HL-60 (cell line): ENCODE measurements around the gene CATSPERD.

Experiments
- DNase-seq, 2 experiments: peaks; one replicate each; pipeline ENCODE4 v3.0.0-alpha.2; 2010 to 2020; ENCODE audit warnings: low read depth in 1 of 2, low spot score in 1 of 2
- H3K27ac ChIP-seq: fragments of 250-450 bp; sonication (Bioruptor Pico); replicated peaks from 2 replicates; pipeline ENCODE4 v1.5.1; 2020; ENCODE audit warnings: mild to moderate bottlenecking, moderate library complexity
- H3K27me3 ChIP-seq: fragments of 250-450 bp; sonication (Bioruptor Pico); 2 replicates; pipeline ENCODE4 v1.5.1; 2021; ENCODE audit warnings: mild to moderate bottlenecking, moderate library complexity; ENCODE audit not compliant: insufficient read depth, poor library complexity, severe bottlenecking
- H3K4me3 ChIP-seq: replicated peaks from 2 replicates; pipeline ENCODE4 v1.5.1; 2011; ENCODE audit warnings: mild to moderate bottlenecking, control low read depth, low read length; ENCODE audit not compliant: insufficient read depth
- GABPA ChIP-seq: IDR thresholded peaks from 2 replicates; pipeline ENCODE4 v1.6.1; 2012; ENCODE audit warnings: low read depth
- POLR2AphosphoS5 ChIP-seq: IDR thresholded peaks from 2 replicates; pipeline ENCODE4 v1.6.1; 2012; ENCODE audit warnings: low read depth
- SPI1 ChIP-seq: IDR thresholded peaks from 2 replicates; pipeline ENCODE4 v1.6.1; 2012; ENCODE audit warnings: low read depth, mild to moderate bottlenecking, borderline replicate concordance
- TF ChIP-seq, protein P1 (sequence below): IDR thresholded peaks from 2 replicates; pipeline ENCODE4 v1.6.1; 2012; ENCODE audit warnings: low read depth; ENCODE audit not compliant: insufficient replicate concordance
- TF ChIP-seq, protein P2 (sequence below): IDR thresholded peaks from one replicate; pipeline ENCODE4 v1.5.1; 2011; ENCODE audit warnings: low read length, control low read depth, inconsistent platforms; ENCODE audit not compliant: insufficient read depth

CATSPERD gene

DNA sequence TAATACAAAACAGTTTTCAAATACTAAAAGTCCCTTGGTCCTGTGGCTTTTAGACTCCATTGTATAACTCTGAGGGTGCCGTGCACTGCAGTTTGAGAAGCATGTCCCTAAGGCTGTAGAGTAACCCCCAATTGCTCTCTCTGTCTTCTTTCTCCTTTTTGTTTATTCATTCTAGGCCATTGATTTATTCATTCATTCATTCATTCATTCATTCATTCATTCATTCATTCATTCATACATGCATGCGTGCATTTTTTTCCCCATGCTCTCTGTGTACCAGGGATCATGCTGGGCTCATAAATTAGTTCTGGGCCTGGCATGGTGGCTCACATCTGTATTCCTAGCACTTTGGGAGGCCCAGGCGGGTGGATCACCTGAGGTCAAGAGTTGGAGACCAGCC is 44.8 kb downstream of the CATSPERD start:
- no peak overlapping the region for H3K27ac ChIP-seq
- no peaks in the 10 kb centered on the region for H3K27me3 ChIP-seq
- no peak overlapping the region for H3K4me3 ChIP-seq
- DNase-seq, result no peak
- TF ChIP-seq GABPA, result no peak
- TF ChIP-seq, protein P1, sequence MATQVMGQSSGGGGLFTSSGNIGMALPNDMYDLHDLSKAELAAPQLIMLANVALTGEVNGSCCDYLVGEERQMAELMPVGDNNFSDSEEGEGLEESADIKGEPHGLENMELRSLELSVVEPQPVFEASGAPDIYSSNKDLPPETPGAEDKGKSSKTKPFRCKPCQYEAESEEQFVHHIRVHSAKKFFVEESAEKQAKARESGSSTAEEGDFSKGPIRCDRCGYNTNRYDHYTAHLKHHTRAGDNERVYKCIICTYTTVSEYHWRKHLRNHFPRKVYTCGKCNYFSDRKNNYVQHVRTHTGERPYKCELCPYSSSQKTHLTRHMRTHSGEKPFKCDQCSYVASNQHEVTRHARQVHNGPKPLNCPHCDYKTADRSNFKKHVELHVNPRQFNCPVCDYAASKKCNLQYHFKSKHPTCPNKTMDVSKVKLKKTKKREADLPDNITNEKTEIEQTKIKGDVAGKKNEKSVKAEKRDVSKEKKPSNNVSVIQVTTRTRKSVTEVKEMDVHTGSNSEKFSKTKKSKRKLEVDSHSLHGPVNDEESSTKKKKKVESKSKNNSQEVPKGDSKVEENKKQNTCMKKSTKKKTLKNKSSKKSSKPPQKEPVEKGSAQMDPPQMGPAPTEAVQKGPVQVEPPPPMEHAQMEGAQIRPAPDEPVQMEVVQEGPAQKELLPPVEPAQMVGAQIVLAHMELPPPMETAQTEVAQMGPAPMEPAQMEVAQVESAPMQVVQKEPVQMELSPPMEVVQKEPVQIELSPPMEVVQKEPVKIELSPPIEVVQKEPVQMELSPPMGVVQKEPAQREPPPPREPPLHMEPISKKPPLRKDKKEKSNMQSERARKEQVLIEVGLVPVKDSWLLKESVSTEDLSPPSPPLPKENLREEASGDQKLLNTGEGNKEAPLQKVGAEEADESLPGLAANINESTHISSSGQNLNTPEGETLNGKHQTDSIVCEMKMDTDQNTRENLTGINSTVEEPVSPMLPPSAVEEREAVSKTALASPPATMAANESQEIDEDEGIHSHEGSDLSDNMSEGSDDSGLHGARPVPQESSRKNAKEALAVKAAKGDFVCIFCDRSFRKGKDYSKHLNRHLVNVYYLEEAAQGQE, result no peak
- TF ChIP-seq, protein P2, sequence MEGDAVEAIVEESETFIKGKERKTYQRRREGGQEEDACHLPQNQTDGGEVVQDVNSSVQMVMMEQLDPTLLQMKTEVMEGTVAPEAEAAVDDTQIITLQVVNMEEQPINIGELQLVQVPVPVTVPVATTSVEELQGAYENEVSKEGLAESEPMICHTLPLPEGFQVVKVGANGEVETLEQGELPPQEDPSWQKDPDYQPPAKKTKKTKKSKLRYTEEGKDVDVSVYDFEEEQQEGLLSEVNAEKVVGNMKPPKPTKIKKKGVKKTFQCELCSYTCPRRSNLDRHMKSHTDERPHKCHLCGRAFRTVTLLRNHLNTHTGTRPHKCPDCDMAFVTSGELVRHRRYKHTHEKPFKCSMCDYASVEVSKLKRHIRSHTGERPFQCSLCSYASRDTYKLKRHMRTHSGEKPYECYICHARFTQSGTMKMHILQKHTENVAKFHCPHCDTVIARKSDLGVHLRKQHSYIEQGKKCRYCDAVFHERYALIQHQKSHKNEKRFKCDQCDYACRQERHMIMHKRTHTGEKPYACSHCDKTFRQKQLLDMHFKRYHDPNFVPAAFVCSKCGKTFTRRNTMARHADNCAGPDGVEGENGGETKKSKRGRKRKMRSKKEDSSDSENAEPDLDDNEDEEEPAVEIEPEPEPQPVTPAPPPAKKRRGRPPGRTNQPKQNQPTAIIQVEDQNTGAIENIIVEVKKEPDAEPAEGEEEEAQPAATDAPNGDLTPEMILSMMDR, result no peak
- no peak for TF ChIP-seq POLR2AphosphoS5
- TF ChIP-seq SPI1, result no peak

DNA sequence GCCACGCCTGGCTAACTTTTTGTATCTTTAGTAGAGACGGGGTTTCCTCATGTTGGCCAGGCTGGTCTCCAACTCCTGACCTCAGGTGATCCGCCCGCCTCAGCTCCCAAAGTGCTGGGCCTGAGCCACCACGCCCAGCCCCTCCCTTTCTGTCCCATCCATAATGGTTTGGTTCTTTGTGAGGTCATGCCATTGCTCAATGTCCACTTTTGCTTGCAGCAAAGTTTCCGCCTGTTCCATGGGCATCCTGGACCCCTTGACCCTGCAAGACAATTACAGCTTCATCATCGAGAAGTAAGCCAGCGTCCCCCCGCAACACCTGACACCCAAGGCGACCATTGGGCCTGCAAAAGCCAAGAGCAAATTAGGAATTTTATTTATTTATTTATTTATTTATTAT is 47.5 kb downstream of the CATSPERD start:
- Histone ChIP-seq H3K27me3 (no peaks in the 10 kb centered on the region), H3K4me3 (no peak overlapping the region), H3K27ac (no peak overlapping the region)
- TF ChIP-seq, protein P2, result no peak
- DNase-seq, result no peak

DNA sequence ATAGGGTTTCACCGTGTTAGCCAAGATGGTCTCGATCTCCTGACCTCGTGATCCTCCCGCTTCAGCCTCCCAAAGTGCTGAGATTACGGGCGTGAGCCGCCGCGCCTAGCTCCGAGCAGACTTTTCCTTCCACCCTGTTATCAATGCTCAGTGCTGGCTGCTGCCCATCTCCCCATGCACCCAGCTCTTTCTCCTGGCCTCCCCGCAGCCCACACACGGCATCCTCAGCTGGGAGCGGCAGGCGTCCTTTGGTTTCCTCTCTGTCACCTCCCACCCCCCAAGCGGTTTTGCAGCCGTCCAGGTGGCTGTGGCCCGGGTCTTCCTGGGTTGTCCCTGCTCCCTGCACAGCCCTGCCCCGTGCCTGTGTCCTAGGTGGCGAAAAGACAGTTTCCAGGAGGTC is 52.0 kb downstream of the CATSPERD start:
- no peak for TF ChIP-seq SPI1
- TF ChIP-seq, protein P1, result no peak
- TF ChIP-seq POLR2AphosphoS5, result no peak
- TF ChIP-seq GABPA, result no peak
- TF ChIP-seq, protein P2, result no peak
- H3K4me3 ChIP-seq, result no peak overlapping the region
- no peak overlapping the region for H3K27ac ChIP-seq

DNA sequence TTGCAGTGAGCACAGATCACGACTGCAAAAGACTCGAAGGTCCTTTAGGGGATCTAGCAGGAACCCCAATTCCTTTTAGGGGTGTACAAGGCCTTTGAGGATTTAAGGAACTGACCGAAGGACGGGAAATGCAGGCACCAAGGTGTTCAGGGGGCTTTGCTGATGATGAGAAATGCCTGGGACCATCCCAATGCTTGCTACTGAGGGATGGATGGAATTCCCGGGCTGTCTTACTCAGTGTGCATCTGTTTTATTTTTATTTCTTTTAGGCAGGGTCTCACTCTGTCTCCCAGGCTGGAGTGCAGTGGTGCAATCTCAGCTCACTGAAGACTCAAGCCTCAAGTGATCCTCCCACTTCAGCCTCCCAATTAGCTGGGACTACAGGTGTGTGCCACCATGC is 52.8 kb downstream of the CATSPERD start:
- DNase-seq, result no peak
- no peak for TF ChIP-seq POLR2AphosphoS5
- H3K27me3 ChIP-seq, result no peaks in the 10 kb centered on the region
- H3K4me3 ChIP-seq, result no peak overlapping the region
- no peak overlapping the region for H3K27ac ChIP-seq

More for the DNA sequence above, 52.0 kb downstream of the CATSPERD start:
- H3K27me3 ChIP-seq, result no peaks in the 10 kb centered on the region
- DNase-seq, result no peak
